KOPT-K1 (cell line): ENCODE results near the gene DENND6A.
A peak's percentile ranks its signal among the peaks of the same experiment; 100 is the strongest.
"Not testable (repeated sequence)": the region's sequence is repeated elsewhere in the genome, so short reads cannot be mapped to it uniquely, and the experiment has no call there.

Experiments used
- H3K27ac ChIP-seq: fragments of 200-600 bp; sonication (generic); 2 replicates; pipeline ENCODE4 v1.5.1; 2016; ENCODE audit warnings: antibody characterized with exemption, mild to moderate bottlenecking, low read depth, low read length; ENCODE audit not compliant: poor library complexity, severe bottlenecking
- H3K36me3 ChIP-seq: fragments of 200-600 bp; sonication (generic); 2 replicates; pipeline ENCODE4 v1.5.1; 2017; ENCODE audit warnings: antibody characterized with exemption, mild to moderate bottlenecking, low read length, moderate library complexity; ENCODE audit not compliant: insufficient read depth
- H3K9me3 ChIP-seq: fragments of 200-600 bp; sonication (generic); 2 replicates; pipeline ENCODE4 v1.5.1; 2017; ENCODE audit warnings: antibody characterized with exemption, low read length, mild to moderate bottlenecking; ENCODE audit not compliant: insufficient read depth, poor library complexity, severe bottlenecking

Gene DENND6A

GRCh38 chr3:57675530-57675929 lies 17.3 kb downstream of the DENND6A start:
- peaks cover 50% of the 10 kb centered on the region for H3K36me3 ChIP-seq
- no peak overlapping the region for H3K27ac ChIP-seq
- H3K9me3 ChIP-seq = no peaks in the 10 kb centered on the region

GRCh38 chr3:57673156-57673555 lies 19.7 kb downstream of the DENND6A start:
- peaks cover 47% of the 10 kb centered on the region for H3K36me3 ChIP-seq
- H3K9me3 ChIP-seq = no peaks in the 10 kb centered on the region
- H3K27ac ChIP-seq = no peak overlapping the region

- Histone ChIP-seq H3K36me3 (peaks cover 57% of the 10 kb centered on the region), H3K9me3 (no peaks in the 10 kb centered on the region), H3K27ac (no peak overlapping the region)
Measured at GRCh38 chr3:57670543-57670942, 22.3 kb downstream of the DENND6A start.

GRCh38 chr3:57661404-57661803 lies 31.5 kb downstream of the DENND6A start:
- peaks cover 90% of the 10 kb centered on the region for H3K36me3 ChIP-seq
- H3K9me3 ChIP-seq = no peaks in the 10 kb centered on the region
- no peak overlapping the region for H3K27ac ChIP-seq

GRCh38 chr3:57659806-57660439 lies 33.0 kb downstream of the DENND6A start:
- Histone ChIP-seq H3K9me3 (no peaks in the 10 kb centered on the region), H3K36me3 (peaks cover 90% of the 10 kb centered on the region), H3K27ac (no peak overlapping the region)

- Histone ChIP-seq H3K9me3 (no peaks in the 10 kb centered on the region), H3K36me3 (peaks cover 85% of the 10 kb centered on the region), H3K27ac (no peak overlapping the region)
Measured at GRCh38 chr3:57659004-57659673, 33.7 kb downstream of the DENND6A start.

- no peak overlapping the region for H3K27ac ChIP-seq
Measured at GRCh38 chr3:57658536-57658935, 34.3 kb downstream of the DENND6A start.

GRCh38 chr3:57655727-57656126 lies 37.1 kb downstream of the DENND6A start:
- Histone ChIP-seq H3K36me3 (peaks cover 86% of the 10 kb centered on the region), H3K9me3 (no peaks in the 10 kb centered on the region), H3K27ac (no peak overlapping the region)

More at GRCh38 chr3:57658536-57658935, 34.3 kb downstream of the DENND6A start:
- Histone ChIP-seq H3K9me3 (no peaks in the 10 kb centered on the region), H3K36me3 (peaks cover 82% of the 10 kb centered on the region)

- H3K9me3 ChIP-seq = peaks cover 8% of the 10 kb centered on the region
- peaks cover 78% of the 10 kb centered on the region for H3K36me3 ChIP-seq
- peak overlapping the region; percentile 26 for H3K27ac ChIP-seq
Measured at GRCh38 chr3:57654267-57654666, 38.6 kb downstream of the DENND6A start.

GRCh38 chr3:57652203-57652602 lies 40.7 kb downstream of the DENND6A start:
- H3K27ac ChIP-seq = no peak overlapping the region
- H3K36me3 ChIP-seq = peaks cover 81% of the 10 kb centered on the region
- peaks cover 18% of the 10 kb centered on the region for H3K9me3 ChIP-seq

GRCh38 chr3:57647292-57647940 lies 45.5 kb downstream of the DENND6A start:
- H3K27ac ChIP-seq = no peak overlapping the region
- peaks cover 18% of the 10 kb centered on the region for H3K9me3 ChIP-seq
- peaks cover 85% of the 10 kb centered on the region for H3K36me3 ChIP-seq

GRCh38 chr3:57646723-57647122 lies 46.2 kb downstream of the DENND6A start:
- H3K27ac ChIP-seq = no peak overlapping the region
- H3K36me3 ChIP-seq = peaks cover 85% of the 10 kb centered on the region
- peaks cover 18% of the 10 kb centered on the region for H3K9me3 ChIP-seq

- Histone ChIP-seq H3K9me3 (peaks cover 12% of the 10 kb centered on the region), H3K27ac (no peak overlapping the region), H3K36me3 (peaks cover 87% of the 10 kb centered on the region)
Measured at GRCh38 chr3:57644740-57645139, 48.1 kb downstream of the DENND6A start.

GRCh38 chr3:57637391-57637790 lies 55.5 kb downstream of the DENND6A start:
- Histone ChIP-seq H3K36me3 (peaks cover 97% of the 10 kb centered on the region), H3K27ac (no peak overlapping the region), H3K9me3 (no peaks in the 10 kb centered on the region)

GRCh38 chr3:57634259-57634658 lies 58.6 kb downstream of the DENND6A start:
- not testable (repeated sequence) for H3K9me3 ChIP-seq
- H3K36me3 ChIP-seq = peaks cover 96% of the 10 kb centered on the region

More at GRCh38 chr3:57634259-57634658, 58.6 kb downstream of the DENND6A start:
- not testable (repeated sequence) for H3K27ac ChIP-seq
